Mucosa of descending colon (tissue), 3 donors: ENCODE measurements around the gene ZFP90. TPM values are rescaled to one million over a fixed set of nuclear protein-coding genes. Genes with fewer than 3 reads are reported as not detected.
"Not testable (repeated sequence)": the region's sequence is repeated elsewhere in the genome, so short reads cannot be mapped to it uniquely, and the experiment has no call there.

Experiments
- ATAC-seq: fragments of 200-7000 bp; cut with Tn5 transposase; one replicate; pipeline ENCODE4 v1.9.1; 2020; ENCODE audit warnings: mild to moderate bottlenecking, moderate library complexity
- DNase-seq, 3 donors: peaks; one replicate each; pipeline ENCODE4 v3.0.0-alpha.2; 2020
- H3K36me3 ChIP-seq: fragments of 200-600 bp; one replicate; pipeline ENCODE4 v1.8.0; 2021; ENCODE audit warnings: low read depth, mild to moderate bottlenecking
- H3K4me1 ChIP-seq: fragments of 200-600 bp; one replicate; pipeline ENCODE4 v1.8.0; 2021; ENCODE audit warnings: low read depth, mild to moderate bottlenecking
- H3K4me3 ChIP-seq: fragments of 200-600 bp; one replicate; pipeline ENCODE4 v1.8.0; 2021; ENCODE audit warnings: mild to moderate bottlenecking
- H3K9me3 ChIP-seq: fragments of 200-600 bp; one replicate; pipeline ENCODE4 v1.8.0; 2021; ENCODE audit warnings: mild to moderate bottlenecking
- intact Hi-C, 2 donors: fragments of 100-400 bp; cut with DNase I in 1 of 2; cut with micrococcal nuclease in 1 of 2; formaldehyde crosslinking; loops; one replicate each; pipeline versions ENCODE4 v1.11.0 to v1.11.1; 2022; cut with DNase I, micrococcal nuclease
- total RNA-seq, 3 donors: library from RNA; stranded (reverse); fragmentation: NEBNext Ultra II Directional in 2 of 3; extraction: Animal tissue kit (Norgen Biotek cat#: 25700) in 2 of 3; gene quantifications; one replicate each; pipeline versions ENCODE4 v1.2.1 to v1.2.4, GENCODE V29; 2021 to 2023
- TF ChIP-seq, protein P1 (sequence below): fragments of 200-600 bp; IDR thresholded peaks from one replicate; pipeline ENCODE4 v1.8.0; 2022; ENCODE audit warnings: antibody characterized with exemption, mild to moderate bottlenecking
- donor health status: DM: no; HTN: no; CAD: no; lungs with moderate emphysema.
- donor health status: DM: no; HTN: no; CAD: no.
- donor health status: DM: no; HTN: yes; CAD: no.

Gene ZFP90
- total RNA-seq, 3 donors from 2014 or later = 10.2 to 18.1 (median 12.8) TPM

DNA sequence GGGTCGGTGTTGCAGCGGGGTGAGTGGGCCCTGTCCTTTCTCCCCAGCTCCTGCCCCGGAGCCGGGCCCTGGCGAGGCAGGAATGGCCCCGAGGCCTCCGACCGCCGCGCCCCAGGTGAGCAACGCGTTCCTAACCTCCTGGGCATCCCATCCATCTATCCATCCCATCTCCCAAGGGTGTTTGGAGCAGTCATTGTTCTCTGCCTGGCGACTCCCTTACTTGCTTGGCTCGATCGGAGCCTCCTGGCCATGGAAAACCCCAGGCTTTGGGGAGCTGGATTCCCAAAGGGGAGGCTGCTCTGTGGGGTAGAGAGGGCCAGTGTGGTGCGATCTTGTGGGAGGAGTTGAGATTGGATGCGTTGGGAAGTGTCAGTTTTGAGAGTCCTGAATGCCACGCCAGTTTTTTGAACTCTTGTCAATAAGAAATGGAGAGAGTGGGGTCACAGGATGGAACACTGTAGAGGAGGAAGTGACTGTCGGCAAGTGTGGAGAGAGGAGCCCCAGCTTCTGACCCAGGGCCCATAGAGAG, 684 bp downstream of the ZFP90 start:
- intact Hi-C loops = no loop called here
- TF ChIP-seq, protein P1, sequence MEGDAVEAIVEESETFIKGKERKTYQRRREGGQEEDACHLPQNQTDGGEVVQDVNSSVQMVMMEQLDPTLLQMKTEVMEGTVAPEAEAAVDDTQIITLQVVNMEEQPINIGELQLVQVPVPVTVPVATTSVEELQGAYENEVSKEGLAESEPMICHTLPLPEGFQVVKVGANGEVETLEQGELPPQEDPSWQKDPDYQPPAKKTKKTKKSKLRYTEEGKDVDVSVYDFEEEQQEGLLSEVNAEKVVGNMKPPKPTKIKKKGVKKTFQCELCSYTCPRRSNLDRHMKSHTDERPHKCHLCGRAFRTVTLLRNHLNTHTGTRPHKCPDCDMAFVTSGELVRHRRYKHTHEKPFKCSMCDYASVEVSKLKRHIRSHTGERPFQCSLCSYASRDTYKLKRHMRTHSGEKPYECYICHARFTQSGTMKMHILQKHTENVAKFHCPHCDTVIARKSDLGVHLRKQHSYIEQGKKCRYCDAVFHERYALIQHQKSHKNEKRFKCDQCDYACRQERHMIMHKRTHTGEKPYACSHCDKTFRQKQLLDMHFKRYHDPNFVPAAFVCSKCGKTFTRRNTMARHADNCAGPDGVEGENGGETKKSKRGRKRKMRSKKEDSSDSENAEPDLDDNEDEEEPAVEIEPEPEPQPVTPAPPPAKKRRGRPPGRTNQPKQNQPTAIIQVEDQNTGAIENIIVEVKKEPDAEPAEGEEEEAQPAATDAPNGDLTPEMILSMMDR = no peak
- H3K9me3 ChIP-seq = no peaks in the 10 kb centered on the region
- H3K4me3 ChIP-seq = peak overlapping the region; percentile 82
- ATAC-seq (peak; percentile 56), DNase-seq (no peak)
- H3K36me3 ChIP-seq = no peaks in the 10 kb centered on the region
- peaks cover 5% of the 10 kb centered on the region for H3K4me1 ChIP-seq

DNA sequence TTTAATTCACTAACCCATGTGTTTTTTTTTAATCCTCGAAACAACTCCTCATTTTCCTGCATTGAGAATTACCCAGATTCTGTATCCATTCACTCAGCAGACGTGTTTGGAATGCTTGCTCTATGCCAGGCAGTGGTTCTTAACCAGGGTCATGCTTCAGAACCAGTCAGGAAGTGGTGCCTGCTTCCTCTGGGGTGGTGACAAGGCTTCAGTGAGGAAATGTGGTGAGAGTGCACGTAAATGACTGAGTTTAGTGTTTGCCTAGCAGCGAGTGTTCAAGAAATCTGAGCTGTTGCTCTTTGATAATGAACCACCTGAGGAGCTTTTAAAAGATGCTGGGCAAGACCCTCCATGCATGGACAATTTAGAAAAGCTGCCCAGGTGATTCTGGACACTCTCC, 9.9 kb downstream of the ZFP90 start:
- DNase-seq (no peak), ATAC-seq (no peak)
- H3K36me3 ChIP-seq = no peaks in the 10 kb centered on the region
- TF ChIP-seq, protein P1 = no peak
- no peaks in the 10 kb centered on the region for H3K4me1 ChIP-seq
- intact Hi-C loops = no loop called here
- H3K9me3 ChIP-seq = peaks cover 55% of the 10 kb centered on the region
- H3K4me3 ChIP-seq = no peak overlapping the region

DNA sequence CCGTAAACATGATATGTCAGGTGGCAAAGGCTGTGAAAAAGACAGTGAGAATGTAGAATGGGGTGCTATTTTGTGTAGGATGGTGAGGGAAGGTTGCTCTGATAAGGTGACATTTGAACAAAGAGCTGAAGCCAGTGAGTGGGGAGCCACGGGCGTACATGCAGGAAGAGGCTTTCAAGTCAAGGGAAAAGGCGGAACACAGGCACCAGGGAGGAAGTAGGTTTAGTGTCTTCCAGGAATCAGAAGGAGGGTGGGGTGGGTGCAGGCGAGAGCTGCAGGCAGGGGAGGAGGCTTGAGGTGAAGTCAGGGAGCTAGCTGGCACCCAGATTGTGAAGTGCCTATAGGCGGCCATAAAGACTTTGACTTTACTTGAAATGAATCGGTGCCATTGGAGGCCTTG, 14.1 kb downstream of the ZFP90 start:
- ATAC-seq (no peak), DNase-seq (no peak)
- Histone ChIP-seq H3K4me1 (no peaks in the 10 kb centered on the region), H3K9me3 (peaks cover 92% of the 10 kb centered on the region), H3K4me3 (no peak overlapping the region), H3K36me3 (no peaks in the 10 kb centered on the region)
- TF ChIP-seq, protein P1 = no peak
- intact Hi-C loops = no loop called here

DNA sequence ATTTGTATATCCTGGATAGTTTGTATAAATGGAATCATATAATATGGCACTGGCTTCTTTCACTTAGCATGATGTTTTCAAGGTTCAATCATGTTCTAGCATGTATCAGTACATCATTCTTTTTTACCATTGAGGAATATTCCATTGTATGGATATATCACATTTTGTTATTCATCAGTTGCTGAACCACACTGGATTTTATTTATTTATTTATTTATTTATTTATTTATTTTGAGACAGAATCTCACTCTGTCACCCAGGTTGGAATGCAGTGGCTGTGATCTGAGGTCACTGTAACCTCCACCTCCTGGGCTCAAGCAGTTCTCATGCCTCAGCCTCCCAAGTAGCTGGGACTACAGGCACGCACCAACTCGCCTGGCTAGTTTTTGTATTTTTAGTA, 21.2 kb downstream of the ZFP90 start:
- Histone ChIP-seq H3K9me3 (peaks cover 100% of the 10 kb centered on the region), H3K36me3 (peaks cover 14% of the 10 kb centered on the region)
- ATAC-seq, DNase-seq, H3K4me3 ChIP-seq, H3K4me1 ChIP-seq, intact Hi-C loops: not testable (repeated sequence)

DNA sequence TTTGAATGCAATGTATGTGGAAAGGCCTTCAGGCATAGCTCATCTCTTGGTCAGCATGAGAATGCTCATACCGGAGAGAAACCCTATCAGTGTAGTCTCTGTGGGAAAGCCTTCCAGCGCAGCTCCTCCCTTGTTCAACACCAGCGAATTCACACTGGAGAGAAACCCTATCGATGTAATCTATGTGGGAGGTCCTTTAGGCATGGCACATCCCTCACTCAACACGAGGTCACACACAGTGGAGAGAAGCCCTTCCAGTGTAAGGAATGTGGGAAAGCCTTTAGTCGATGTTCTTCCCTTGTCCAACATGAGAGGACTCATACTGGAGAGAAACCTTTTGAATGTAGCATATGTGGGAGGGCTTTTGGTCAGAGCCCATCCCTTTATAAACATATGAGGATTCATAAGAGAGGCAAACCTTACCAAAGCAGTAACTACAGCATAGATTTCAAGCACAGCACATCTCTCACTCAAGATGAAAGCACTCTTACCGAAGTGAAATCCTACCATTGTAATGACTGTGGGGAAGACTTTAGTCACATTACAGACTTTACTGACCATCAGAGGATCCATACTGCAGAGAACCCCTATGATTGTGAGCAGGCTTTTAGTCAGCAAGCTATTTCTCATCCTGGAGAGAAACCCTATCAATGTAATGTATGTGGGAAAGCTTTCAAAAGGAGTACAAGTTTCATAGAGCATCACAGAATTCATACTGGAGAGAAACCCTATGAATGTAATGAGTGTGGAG, 24.7 kb downstream of the ZFP90 start:
- H3K36me3 ChIP-seq = peaks cover 14% of the 10 kb centered on the region

DNA sequence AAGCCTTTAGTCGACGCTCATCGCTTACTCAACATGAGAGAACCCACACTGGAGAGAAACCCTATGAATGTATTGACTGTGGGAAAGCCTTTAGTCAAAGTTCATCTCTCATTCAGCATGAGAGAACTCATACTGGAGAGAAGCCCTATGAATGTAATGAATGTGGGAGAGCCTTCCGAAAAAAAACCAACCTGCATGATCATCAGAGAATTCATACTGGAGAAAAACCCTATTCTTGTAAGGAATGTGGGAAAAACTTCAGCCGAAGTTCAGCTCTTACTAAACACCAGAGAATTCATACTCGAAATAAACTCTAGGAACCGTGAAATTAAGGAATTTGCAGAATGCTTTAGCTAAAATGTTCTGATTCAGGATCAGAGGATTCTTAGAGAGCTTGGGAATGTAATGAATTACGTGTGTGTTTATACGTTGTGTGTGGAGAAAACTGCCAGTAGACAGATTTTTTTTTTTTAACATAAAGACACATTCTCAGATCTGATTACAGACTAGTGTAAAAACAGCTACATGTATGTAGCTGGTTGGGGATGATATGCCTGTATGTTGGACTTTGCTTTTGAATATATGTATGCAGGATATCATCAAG, 25.4 kb downstream of the ZFP90 start:
- DNase-seq (no peak), ATAC-seq (no peak)
- Histone ChIP-seq H3K4me1 (no peaks in the 10 kb centered on the region), H3K9me3 (peaks cover 100% of the 10 kb centered on the region), H3K36me3 (peaks cover 14% of the 10 kb centered on the region), H3K4me3 (no peak overlapping the region)
- TF ChIP-seq, protein P1 = no peak
- intact Hi-C loops = no loop called here

More for the DNA sequence above, 24.7 kb downstream of the ZFP90 start:
- DNase-seq (no peak), ATAC-seq (no peak)
- intact Hi-C loops = no loop called here
- H3K9me3 ChIP-seq = peaks cover 100% of the 10 kb centered on the region
- H3K4me1 ChIP-seq = no peaks in the 10 kb centered on the region
- no peak overlapping the region for H3K4me3 ChIP-seq
- TF ChIP-seq, protein P1 = no peak
